ENCODE data around the gene DLK2. TPM values are rescaled to one million over a fixed set of nuclear protein-coding genes. Genes with fewer than 3 reads are reported as not detected.

The DLK2 gene
- total and polyA plus RNA-seq, 7 donors: 0.04 to 0.90 (median 0.33) TPM; not detected in 3

GRCh38 chr6:43477235-43478007 is 22.1 kb upstream of the DLK2 start, which contains the start of gene TJAP1:
Gene TJAP1, plus strand, starts transcription at chr6:43477570. Its CDS starts 21,432 bp downstream, at chr6:43499002.
- peaks cover 42% of the 10 kb centered on the region for H3K4me1 ChIP-seq
- no peaks in the 10 kb centered on the region for H3K9me3 ChIP-seq
- ATAC-seq (peak; percentile 97 to 99 (median 98)), DNase-seq (peak; percentile 93 to 94)
- peak within 1 kb of the TSS; percentile 82 for H3K4me3 ChIP-seq
- WGBS, 3 donors: 1 to 2% (median 1%) methylated on average over 34 of the region's 34 CpGs
- H3K27me3 ChIP-seq (ENCODE audit: insufficient read depth in 3 of 3, low read length in 2 of 3): no peaks in the 10 kb centered on the region
- intact Hi-C loops (cut with DNase I): no loop called here
- peaks cover 0 to 16% of the 10 kb centered on the region in 2 donors for H3K36me3 ChIP-seq (ENCODE audit: insufficient read depth in 1 of 2, low read depth in 1 of 2)
- H3K27ac ChIP-seq: peak within 1 kb of the TSS; percentile 87
- TF ChIP-seq, protein P1, sequence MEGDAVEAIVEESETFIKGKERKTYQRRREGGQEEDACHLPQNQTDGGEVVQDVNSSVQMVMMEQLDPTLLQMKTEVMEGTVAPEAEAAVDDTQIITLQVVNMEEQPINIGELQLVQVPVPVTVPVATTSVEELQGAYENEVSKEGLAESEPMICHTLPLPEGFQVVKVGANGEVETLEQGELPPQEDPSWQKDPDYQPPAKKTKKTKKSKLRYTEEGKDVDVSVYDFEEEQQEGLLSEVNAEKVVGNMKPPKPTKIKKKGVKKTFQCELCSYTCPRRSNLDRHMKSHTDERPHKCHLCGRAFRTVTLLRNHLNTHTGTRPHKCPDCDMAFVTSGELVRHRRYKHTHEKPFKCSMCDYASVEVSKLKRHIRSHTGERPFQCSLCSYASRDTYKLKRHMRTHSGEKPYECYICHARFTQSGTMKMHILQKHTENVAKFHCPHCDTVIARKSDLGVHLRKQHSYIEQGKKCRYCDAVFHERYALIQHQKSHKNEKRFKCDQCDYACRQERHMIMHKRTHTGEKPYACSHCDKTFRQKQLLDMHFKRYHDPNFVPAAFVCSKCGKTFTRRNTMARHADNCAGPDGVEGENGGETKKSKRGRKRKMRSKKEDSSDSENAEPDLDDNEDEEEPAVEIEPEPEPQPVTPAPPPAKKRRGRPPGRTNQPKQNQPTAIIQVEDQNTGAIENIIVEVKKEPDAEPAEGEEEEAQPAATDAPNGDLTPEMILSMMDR (IDR thresholded peaks at IDR 0.05): no peak

DNA sequence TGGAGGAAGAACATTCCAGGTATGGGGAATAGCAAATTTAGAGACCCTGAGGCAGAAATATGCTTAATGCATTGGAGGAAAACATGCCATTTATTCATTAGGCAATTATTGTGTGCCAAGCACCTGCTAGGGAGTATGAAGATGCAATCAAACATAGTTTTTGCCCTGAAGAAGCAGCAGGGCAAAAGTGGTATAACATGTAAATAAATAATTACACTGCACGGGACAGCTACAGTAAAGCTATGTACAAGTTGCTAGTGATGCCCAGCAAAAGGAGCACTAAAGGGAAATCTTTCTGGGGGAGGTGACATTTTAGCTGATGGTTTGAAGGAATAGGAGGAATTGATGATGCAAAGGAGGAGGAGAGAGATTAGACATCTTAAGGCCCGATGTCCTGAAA is 21.4 kb upstream of the DLK2 start:
- intact Hi-C loops (cut with DNase I): no loop called here
- ATAC-seq (no peak), DNase-seq (no peak)
- Histone ChIP-seq H3K36me3 (ENCODE audit: insufficient read depth in 1 of 2, low read depth in 1 of 2) (peaks cover 0 to 12% of the 10 kb centered on the region in 2 donors), H3K27ac (peak overlapping the region; percentile 87), H3K27me3 (ENCODE audit: insufficient read depth in 3 of 3, low read length in 2 of 3) (no peaks in the 10 kb centered on the region), H3K9me3 (no peaks in the 10 kb centered on the region), H3K4me3 (peak overlapping the region; percentile 82), H3K4me1 (peaks cover 39% of the 10 kb centered on the region)
- TF ChIP-seq, protein P1 (IDR thresholded peaks at IDR 0.05): no peak
- WGBS, 3 donors: 40% methylated on average over 2 of the region's 2 CpGs

DNA sequence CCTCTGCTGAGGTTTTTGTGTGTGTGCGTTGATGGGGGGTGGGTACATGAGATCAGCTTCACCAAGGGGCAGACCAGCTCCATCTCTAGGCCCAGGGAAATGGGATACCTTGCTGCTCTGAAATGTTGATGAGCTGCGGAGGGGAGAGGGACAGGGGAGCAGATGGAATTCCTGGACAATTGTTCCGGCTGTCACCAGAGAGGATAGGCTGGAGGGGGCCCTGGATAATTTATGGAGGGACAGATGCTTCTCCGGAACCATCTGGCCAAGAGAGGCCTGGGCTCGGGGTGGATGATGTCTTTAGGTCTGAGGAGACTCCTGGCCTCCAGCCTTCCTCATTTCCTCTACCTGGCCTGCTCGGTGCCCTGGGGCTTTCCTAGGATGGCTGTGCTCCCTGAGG is 20.2 kb upstream of the DLK2 start:
- DNase-seq: no peak
- Histone ChIP-seq H3K36me3 (ENCODE audit: insufficient read depth in 1 of 2, low read depth in 1 of 2) (peaks cover 0 to 7% of the 10 kb centered on the region in 2 donors), H3K27me3 (ENCODE audit: insufficient read depth in 3 of 3, low read length in 2 of 3) (no peaks in the 10 kb centered on the region), H3K9me3 (no peaks in the 10 kb centered on the region), H3K27ac (no peak overlapping the region), H3K4me1 (peaks cover 30% of the 10 kb centered on the region), H3K4me3 (no peak overlapping the region)
- no peak for ATAC-seq
- intact Hi-C loops (cut with DNase I): no loop called here
- WGBS, 3 donors: 35 to 49% (median 47%) methylated on average over 6 of the region's 6 CpGs
- TF ChIP-seq, protein P1 (IDR thresholded peaks at IDR 0.05): no peak

GRCh38 chr6:43472515-43472914 is 17.2 kb upstream of the DLK2 start:
- H3K4me1 ChIP-seq: peaks cover 5% of the 10 kb centered on the region
- ATAC-seq (no peak), DNase-seq (no peak)
- TF ChIP-seq, protein P1 (IDR thresholded peaks at IDR 0.05): no peak
- H3K4me3 ChIP-seq: no peak overlapping the region
- no peaks in the 10 kb centered on the region for H3K36me3 ChIP-seq (ENCODE audit: insufficient read depth in 1 of 2, low read depth in 1 of 2)
- 94 to 96% (median 95%) methylated on average over 4 of the region's 4 CpGs for whole genome bisulfite sequencing, 3 donors
- H3K27me3 ChIP-seq (ENCODE audit: insufficient read depth in 3 of 3, low read length in 2 of 3): no peaks in the 10 kb centered on the region
- intact Hi-C loops (cut with DNase I): no loop called here
- no peak overlapping the region for H3K27ac ChIP-seq
- no peaks in the 10 kb centered on the region for H3K9me3 ChIP-seq

Measured in psoas muscle (tissue), 8 donors.